Ascending aorta (tissue), 2 donors: ENCODE results near the gene ERRFI1. TPM values are rescaled to one million over a fixed set of nuclear protein-coding genes. Genes with fewer than 3 reads are reported as not detected.

Experiments
- DNase-seq, 2 donors: peaks; one replicate each; pipeline ENCODE4 v3.0.0-alpha.2; 2019; ENCODE audit warnings: low spot score in 2 of 2
- H3K27ac ChIP-seq, 2 donors: fragments of 200-600 bp; sonication (generic); one replicate each; pipeline ENCODE4 v1.5.1; 2016 to 2017; ENCODE audit warnings: mild to moderate bottlenecking in 1 of 2
- H3K27me3 ChIP-seq: fragments of 200-600 bp; sonication (generic); one replicate; pipeline ENCODE4 v1.5.1; 2017
- H3K36me3 ChIP-seq, 2 donors: fragments of 200-600 bp; sonication (generic); one replicate each; pipeline ENCODE4 v1.5.1; 2016
- H3K4me1 ChIP-seq, 2 donors: fragments of 200-600 bp; sonication (generic); one replicate each; pipeline ENCODE4 v1.5.1; 2016 to 2017; ENCODE audit warnings: mild to moderate bottlenecking in 1 of 2
- H3K4me3 ChIP-seq, 2 donors: fragments of 200-600 bp; sonication (generic); one replicate each; pipeline ENCODE4 v1.5.1; 2016 to 2017; ENCODE audit warnings: mild to moderate bottlenecking in 1 of 2
- H3K9me3 ChIP-seq, 2 donors: fragments of 200-600 bp; sonication (generic); one replicate each; pipeline ENCODE4 v1.5.1; 2016
- CTCF ChIP-seq, 3 experiments: fragments of 200-600 bp in 2 of 3; fragments of 450-650 bp in 1 of 3; sonication (generic) in 2 of 3; IDR thresholded peaks; one replicate each; pipeline ENCODE4 v1.5.1; 2016 to 2019; ENCODE audit warnings: antibody characterized with exemption in 3 of 3, mild to moderate bottlenecking in 1 of 3, moderate library complexity in 1 of 3
- intact Hi-C: fragments of 100-400 bp; cut with DNase I; formaldehyde crosslinking; loops from one replicate; pipeline ENCODE4 v1.15.1; 2023
- total RNA-seq: library from RNA; depleted of rRNA; stranded (reverse); fragments of >200 nt; gene quantifications from one replicate; pipeline ENCODE4 v1.1.0, GENCODE V29; 2016

The ERRFI1 gene
- total RNA-seq, 1 donor from 2014 or later = 59.7 TPM

- no peak for DNase-seq
- Histone ChIP-seq H3K9me3 (no peaks in the 10 kb centered on the region), H3K27ac (no peak overlapping the region), H3K27me3 (no peaks in the 10 kb centered on the region), H3K4me1 (peaks cover 0 to 2% of the 10 kb centered on the region in 2 donors), H3K4me3 (no peak overlapping the region), H3K36me3 (peaks cover 53 to 79% of the 10 kb centered on the region in 2 donors)
- TF ChIP-seq CTCF (IDR thresholded peaks at IDR 0.05) = no peak
- intact Hi-C loops = loop anchor here (10.0 kb wide), 1 partner anchor 592 kb away; no protein-coding TSS in a partner anchor
These were observed 42.9 kb downstream of the ERRFI1 start for GRCh38 chr1:7983086-7983778.

- TF ChIP-seq CTCF (IDR thresholded peaks at IDR 0.05) = no peak
- H3K27me3 ChIP-seq = no peaks in the 10 kb centered on the region
- no peaks in the 10 kb centered on the region for H3K9me3 ChIP-seq
- DNase-seq = no peak
- H3K4me3 ChIP-seq = no peak overlapping the region
- peaks cover 0 to 12% of the 10 kb centered on the region in 2 donors for H3K4me1 ChIP-seq
- intact Hi-C loops = loop anchor here (10.0 kb wide), 1 partner anchor 594 kb away; no protein-coding TSS in a partner anchor
- no peak overlapping the region for H3K27ac ChIP-seq
- peaks cover 47 to 70% of the 10 kb centered on the region in 2 donors for H3K36me3 ChIP-seq
These were observed 45.1 kb downstream of the ERRFI1 start for GRCh38 chr1:7980984-7981383.

GRCh38 chr1:7975212-7975865 is 50.8 kb downstream of the ERRFI1 start:
- peaks cover 0 to 10% of the 10 kb centered on the region in 2 donors for H3K4me1 ChIP-seq
- no peaks in the 10 kb centered on the region for H3K9me3 ChIP-seq
- H3K36me3 ChIP-seq = peaks cover 48 to 62% of the 10 kb centered on the region in 2 donors
- no peaks in the 10 kb centered on the region for H3K27me3 ChIP-seq
- no peak overlapping the region for H3K27ac ChIP-seq
- intact Hi-C loops = loop anchor here (2.0 to 5.0 kb wide), 2 partner anchors 42 to 373 kb away; no protein-coding TSS in a partner anchor
- H3K4me3 ChIP-seq = no peak overlapping the region
- TF ChIP-seq CTCF (IDR thresholded peaks at IDR 0.05) = peak; percentile 85 to 87 (median 85)
- peak in 1 of 2 donors; percentile 78 for DNase-seq

GRCh38 chr1:7973086-7973485 is 53.0 kb downstream of the ERRFI1 start:
- H3K27ac ChIP-seq = peak overlapping the region in 1 of 2 donors; percentile 13
- H3K27me3 ChIP-seq = no peaks in the 10 kb centered on the region
- intact Hi-C loops = no loop called here

GRCh38 chr1:7972285-7972684 is 53.8 kb downstream of the ERRFI1 start:
- Histone ChIP-seq H3K36me3 (peaks cover 56 to 62% of the 10 kb centered on the region in 2 donors), H3K4me1 (peaks cover 0 to 15% of the 10 kb centered on the region in 2 donors), H3K9me3 (no peaks in the 10 kb centered on the region), H3K27ac (no peak overlapping the region), H3K4me3 (no peak overlapping the region), H3K27me3 (no peaks in the 10 kb centered on the region)
- DNase-seq = peak in 1 of 2 donors; percentile 8
- TF ChIP-seq CTCF (IDR thresholded peaks at IDR 0.05) = no peak
- intact Hi-C loops = no loop called here

More at GRCh38 chr1:7973086-7973485, 53.0 kb downstream of the ERRFI1 start:
- H3K4me1 ChIP-seq = peaks cover 0 to 10% of the 10 kb centered on the region in 2 donors
- H3K4me3 ChIP-seq = no peak overlapping the region
- no peak for DNase-seq
- no peak for TF ChIP-seq CTCF (IDR thresholded peaks at IDR 0.05)
- H3K36me3 ChIP-seq = peaks cover 52 to 56% of the 10 kb centered on the region in 2 donors
- no peaks in the 10 kb centered on the region for H3K9me3 ChIP-seq
